ENCODE results near the gene KRTAP10-4. TPM values are rescaled to one million over a fixed set of nuclear protein-coding genes. Genes with fewer than 3 reads are reported as not detected.

The KRTAP10-4 gene
- total and polyA plus RNA-seq, 2 donors (not counting 3 experiments of a cell fraction or from before 2014, with no cell fraction given), result not detected

GRCh38 chr21:44615466-44615865 lies 41.9 kb downstream of the KRTAP10-4 start:
- intact Hi-C loops (cut with micrococcal nuclease) (no loop called here), dilution Hi-C loops (cut with MboI; ENCODE audit: extremely low pct_ligation_motif_present, low sequenced_read_pairs) (no loop called here)
- H3K9me3 ChIP-seq (replicated peaks; ENCODE audit: control insufficient read depth, insufficient read depth, low read length), result peaks cover 5% of the 10 kb centered on the region
- ChIA-PET POLR2A (no interaction called here), CTCF (no interaction called here)
- H3K9ac ChIP-seq (replicated peaks; ENCODE audit: extremely low read depth, insufficient read depth, low read length), result no peak overlapping the region
- H3K79me2 ChIP-seq (ENCODE audit: control insufficient read depth, insufficient read depth, low read length), result no peaks in the 10 kb centered on the region
- DNase-seq (ENCODE audit: low read depth, low spot score) (no peak), FAIRE-seq (no peak)
- no peaks in the 10 kb centered on the region for H3K36me3 ChIP-seq (ENCODE audit: control insufficient read depth in 2 of 2, extremely low read depth in 1 of 2, insufficient read depth in 2 of 2, low read length in 2 of 2)
- TF ChIP-seq CTCF (IDR thresholded peaks at IDR 0.05; ENCODE audit: extremely low read depth in 1 of 2, insufficient read depth in 1 of 2, low read depth in 1 of 2, low read length in 2 of 2) (no peak), FOS (IDR thresholded peaks at IDR 0.05; ENCODE audit: borderline replicate concordance, insufficient read depth, low read length) (no peak), MAX (IDR thresholded peaks at IDR 0.05; ENCODE audit: insufficient read depth, insufficient read length) (no peak), POLR2A (IDR thresholded peaks at IDR 0.05; ENCODE audit: low read depth, low read length) (no peak), JUN (IDR thresholded peaks at IDR 0.05; ENCODE audit: borderline replicate concordance, insufficient read depth, insufficient read length, low read depth) (no peak), MYC (IDR thresholded peaks at IDR 0.05; ENCODE audit: low read depth, low read length) (no peak), EZH2 (IDR thresholded peaks at IDR 0.05; ENCODE audit: borderline replicate concordance, low read depth, low read length, severe bottlenecking) (no peak)
- H3K4me3 ChIP-seq (replicated peaks in 1 of 3; ENCODE audit: insufficient read depth in 1 of 3, low read depth in 1 of 3, low read length in 3 of 3), result no peak overlapping the region
- H3K4me2 ChIP-seq (ENCODE audit: insufficient read depth, low read length), result no peak overlapping the region
- H3K4me1 ChIP-seq (ENCODE audit: control insufficient read depth, extremely low read depth, insufficient read depth, low read length), result no peaks in the 10 kb centered on the region
- H3K27me3 ChIP-seq (ENCODE audit: control insufficient read depth in 2 of 2, insufficient read depth in 2 of 2, low read length in 2 of 2), result no peaks in the 10 kb centered on the region
- no peaks in the 10 kb centered on the region for H3K9me1 ChIP-seq (replicated peaks; ENCODE audit: control insufficient read depth, extremely low read depth, insufficient read depth, low read length)
- no peak overlapping the region for H3K27ac ChIP-seq (ENCODE audit: insufficient read depth, low read depth, low read length)
- no peak overlapping the region for H2AFZ ChIP-seq (ENCODE audit: low read depth, low read length)
- H4K20me1 ChIP-seq (replicated peaks; ENCODE audit: control insufficient read depth, extremely low read depth, insufficient read depth, low read length), result no peaks in the 10 kb centered on the region
- no TSS peak for BruUV-seq (replicated peaks)

All from endothelial cell of umbilical vein (primary cell).